ENCODE data around the gene WDR4. TPM values are rescaled to one million over a fixed set of nuclear protein-coding genes. Genes with fewer than 3 reads are reported as not detected.
"Not testable (repeated sequence)": the region's sequence is repeated elsewhere in the genome, so short reads cannot be mapped to it uniquely, and the experiment has no call there.

The WDR4 gene
- total and polyA plus RNA-seq, 9 of the 15 experiments (the other 6 are each of a cell fraction or from before 2014, with no cell fraction given) = 5.4 to 95.4 (median 32.1) TPM

DNA sequence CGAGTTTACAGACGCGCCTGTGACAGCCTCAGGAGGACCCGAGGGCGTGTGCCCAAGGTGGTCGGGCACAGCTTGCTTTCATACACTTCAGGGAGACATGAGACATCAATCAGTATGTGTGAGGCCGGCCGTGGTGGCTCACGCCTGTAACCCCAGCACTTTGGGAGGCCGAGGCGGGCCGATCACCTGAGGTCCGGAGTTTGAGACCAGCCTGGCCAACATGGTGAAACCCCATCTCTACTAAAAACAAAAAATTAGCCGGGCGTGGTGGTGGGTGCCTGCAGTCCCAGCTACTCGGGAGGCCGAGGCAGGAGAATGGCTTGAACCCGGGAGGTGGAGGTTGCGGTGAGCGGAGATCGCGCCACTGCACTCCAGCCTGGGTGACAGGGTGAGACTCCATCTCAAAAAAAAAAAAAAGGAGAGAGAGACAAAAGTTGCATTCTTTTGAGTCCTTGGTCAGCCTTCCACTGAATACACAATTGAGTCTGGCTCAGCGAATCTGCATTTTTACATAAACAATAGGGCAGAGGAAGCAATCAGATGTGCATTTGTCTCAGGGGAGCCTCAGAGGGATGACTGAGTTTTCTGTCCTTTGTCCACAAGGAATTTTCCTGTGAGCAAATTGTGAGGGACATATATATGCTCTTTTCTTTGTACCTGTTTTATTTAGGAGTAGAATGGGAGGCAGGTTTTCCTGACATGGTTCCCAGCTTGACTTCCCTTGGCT, 48.3 kb upstream of the WDR4 start:
- H3K9ac ChIP-seq (ENCODE audit: insufficient read depth in 1 of 2, low read depth in 2 of 2, low read length in 2 of 2); H3K27ac ChIP-seq (ENCODE audit: extremely low read depth, low read depth, low read length); DNase-seq (ENCODE audit: extremely low read depth in 1 of 4, low spot score in 3 of 4); CTCF ChIA-PET (ENCODE audit: low intra/inter-chr PET ratio); in situ Hi-C loops (cut with MboI); H3K4me3 ChIP-seq; H3K27me3 ChIP-seq (ENCODE audit: control insufficient read depth in 2 of 2, insufficient read depth in 2 of 2, low read length in 2 of 2); H3K4me2 ChIP-seq (ENCODE audit: insufficient read depth, low read length); H3K9me1 ChIP-seq (ENCODE audit: control insufficient read depth, insufficient read depth, low read length); FAIRE-seq; H2AFZ ChIP-seq (ENCODE audit: low read depth, low read length); H3K79me2 ChIP-seq (ENCODE audit: control insufficient read depth, insufficient read depth, low read length); intact Hi-C loops (cut with micrococcal nuclease); ATAC-seq; H3K36me3 ChIP-seq (ENCODE audit: control insufficient read depth, insufficient read depth, low read length); H4K20me1 ChIP-seq (replicated peaks; ENCODE audit: control insufficient read depth, insufficient read depth, low read length); H3K9me3 ChIP-seq (replicated peaks; ENCODE audit: control insufficient read depth, insufficient read depth, low read depth, low read length); BruUV-seq (replicated peaks): not testable (repeated sequence)
- peaks cover 38 to 44% of the 10 kb centered on the region in 2 experiments for H3K4me1 ChIP-seq (replicated peaks in 1 of 2; ENCODE audit: control insufficient read depth in 2 of 2, insufficient read depth in 2 of 2, low read length in 2 of 2)
- 83% methylated on average over 21 of the region's 23 CpGs for WGBS (ENCODE audit: insufficient coverage, low coverage, missing lambda C conversion rate)
- POLR2A ChIA-PET = interaction anchor here (0.8 kb wide), 2 partner anchors 9 to 54 kb away, joined by 3 to 4 read pairs; no protein-coding TSS in a partner anchor

DNA sequence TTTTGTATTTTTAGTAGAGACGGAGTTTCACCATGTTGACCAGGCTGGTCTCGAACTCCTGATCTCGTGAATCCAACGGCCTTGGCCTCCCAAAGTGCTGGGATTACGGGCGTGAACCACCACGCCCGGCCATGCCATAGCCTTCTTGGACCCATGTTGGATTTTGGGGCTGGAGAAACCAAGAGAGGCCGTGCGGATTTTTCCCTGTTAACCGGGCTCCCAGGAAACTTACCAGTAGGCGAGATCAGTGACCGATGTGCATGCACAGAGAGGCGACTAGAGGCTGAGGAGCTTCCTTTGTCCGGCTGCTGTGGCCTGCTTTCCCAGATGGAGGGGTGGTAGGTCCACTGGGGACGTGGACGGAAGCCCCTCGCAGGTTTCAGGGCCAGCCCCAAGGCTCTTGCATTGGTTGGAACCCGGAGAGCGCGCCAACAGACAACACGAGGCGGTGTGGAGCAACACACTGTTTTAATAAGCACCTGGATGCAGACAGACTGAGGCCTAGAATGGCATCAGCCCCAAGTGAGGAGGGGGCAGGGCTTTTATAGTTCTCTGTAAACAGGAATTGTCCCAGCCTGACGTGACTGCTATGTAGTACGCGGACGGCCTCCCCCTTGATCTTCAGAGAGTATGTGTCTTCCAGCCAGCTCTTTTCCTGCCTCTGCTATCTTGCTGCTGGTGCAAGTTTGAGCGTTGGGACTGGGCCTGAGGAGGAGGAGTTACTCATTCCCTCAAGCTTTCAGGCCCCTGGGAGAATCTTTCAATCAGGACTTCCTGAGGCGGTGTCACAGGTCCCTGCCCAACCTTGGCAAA, 46.0 kb upstream of the WDR4 start, which contains the start of gene ERVH48-1:
ERVH48-1 (minus strand) TSS at position 517 of the 813 bp plus-strand sequence. CDS start 6,624 bp downstream, outside the sequence.
- CTCF ChIA-PET (ENCODE audit: low intra/inter-chr PET ratio) = no interaction called here
- DNase-seq (ENCODE audit: extremely low read depth in 1 of 4, low spot score in 3 of 4) = peak in 1 of 4 experiments; percentile 53
- H3K27ac ChIP-seq (ENCODE audit: extremely low read depth, low read depth, low read length) = peak within 1 kb of the TSS; percentile 79
- BruUV-seq (replicated peaks) = no TSS peak
- H3K9me3 ChIP-seq (replicated peaks; ENCODE audit: control insufficient read depth, insufficient read depth, low read depth, low read length) = no peaks in the 10 kb centered on the region
- in situ Hi-C loops (cut with MboI) = no loop called here
- intact Hi-C loops (cut with micrococcal nuclease) = loop anchor here (2.0 kb wide), 1 partner anchor 49 kb away; the partner anchor contains the start of gene PKNOX1
- POLR2A ChIA-PET = interaction anchor here (0.6 to 1.4 kb wide), 3 partner anchors 52 to 836 kb away, joined by 3 to 4 read pairs (median 3); no protein-coding TSS in a partner anchor
- H3K4me1 ChIP-seq (replicated peaks in 1 of 2; ENCODE audit: control insufficient read depth in 2 of 2, insufficient read depth in 2 of 2, low read length in 2 of 2) = peaks cover 41 to 42% of the 10 kb centered on the region in 2 experiments
- H3K27me3 ChIP-seq (ENCODE audit: control insufficient read depth in 2 of 2, insufficient read depth in 2 of 2, low read length in 2 of 2) = no peaks in the 10 kb centered on the region
- H3K36me3 ChIP-seq (ENCODE audit: control insufficient read depth, insufficient read depth, low read length) = no peaks in the 10 kb centered on the region
- peak within 1 kb of the TSS; percentile 96 for H2AFZ ChIP-seq (ENCODE audit: low read depth, low read length)
- H4K20me1 ChIP-seq (replicated peaks; ENCODE audit: control insufficient read depth, insufficient read depth, low read length) = no peaks in the 10 kb centered on the region
- peak within 1 kb of the TSS; percentile 57 to 58 for H3K9ac ChIP-seq (ENCODE audit: insufficient read depth in 1 of 2, low read depth in 2 of 2, low read length in 2 of 2)
- no peak within 1 kb of the TSS; the same call in 1 of the 2 replicates for H3K4me2 ChIP-seq (ENCODE audit: insufficient read depth, low read length)
- H3K9me1 ChIP-seq (ENCODE audit: control insufficient read depth, insufficient read depth, low read length) = no peaks in the 10 kb centered on the region
- FAIRE-seq = no peak
- no peak within 1 kb of the TSS for H3K4me3 ChIP-seq
- ATAC-seq = peak; percentile 8; the same call in 1 of the 3 replicates
- no peaks in the 10 kb centered on the region for H3K79me2 ChIP-seq (ENCODE audit: control insufficient read depth, insufficient read depth, low read length)
- 83% methylated on average over 29 of the region's 29 CpGs for WGBS (ENCODE audit: insufficient coverage, low coverage, missing lambda C conversion rate)
- TF ChIP-seq RBFOX2 (IDR thresholded peaks at IDR 0.05; ENCODE audit: low read depth, low read length) (peak; percentile 52; the same call in 1 of the 2 replicates), YBX1 (IDR thresholded peaks at IDR 0.05) (no peak), CBX2 (IDR thresholded peaks at IDR 0.05; ENCODE audit: insufficient read depth, low read length, poor library complexity, severe bottlenecking) (no peak)
- TF ChIP-seq, protein P1, sequence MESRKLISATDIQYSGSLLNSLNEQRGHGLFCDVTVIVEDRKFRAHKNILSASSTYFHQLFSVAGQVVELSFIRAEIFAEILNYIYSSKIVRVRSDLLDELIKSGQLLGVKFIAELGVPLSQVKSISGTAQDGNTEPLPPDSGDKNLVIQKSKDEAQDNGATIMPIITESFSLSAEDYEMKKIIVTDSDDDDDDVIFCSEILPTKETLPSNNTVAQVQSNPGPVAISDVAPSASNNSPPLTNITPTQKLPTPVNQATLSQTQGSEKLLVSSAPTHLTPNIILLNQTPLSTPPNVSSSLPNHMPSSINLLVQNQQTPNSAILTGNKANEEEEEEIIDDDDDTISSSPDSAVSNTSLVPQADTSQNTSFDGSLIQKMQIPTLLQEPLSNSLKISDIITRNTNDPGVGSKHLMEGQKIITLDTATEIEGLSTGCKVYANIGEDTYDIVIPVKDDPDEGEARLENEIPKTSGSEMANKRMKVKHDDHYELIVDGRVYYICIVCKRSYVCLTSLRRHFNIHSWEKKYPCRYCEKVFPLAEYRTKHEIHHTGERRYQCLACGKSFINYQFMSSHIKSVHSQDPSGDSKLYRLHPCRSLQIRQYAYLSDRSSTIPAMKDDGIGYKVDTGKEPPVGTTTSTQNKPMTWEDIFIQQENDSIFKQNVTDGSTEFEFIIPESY (CRISPR knock-in tag; IDR thresholded peaks at IDR 0.05) = peak; percentile 38; the same call in 1 of the 2 replicates
- TF ChIP-seq, protein P2, sequence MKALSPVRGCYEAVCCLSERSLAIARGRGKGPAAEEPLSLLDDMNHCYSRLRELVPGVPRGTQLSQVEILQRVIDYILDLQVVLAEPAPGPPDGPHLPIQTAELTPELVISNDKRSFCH (CRISPR knock-in tag; IDR thresholded peaks at IDR 0.05) = no peak
- TF ChIP-seq, protein P2 (tag; IDR thresholded peaks at IDR 0.05) = no peak
